ENCODE results near the gene C3orf22. TPM values are rescaled to one million over a fixed set of nuclear protein-coding genes. Genes with fewer than 3 reads are reported as not detected.

The C3orf22 gene
- total RNA-seq, 3 donors from 2014 or later (not counting 1 experiment from before 2014, with no cell fraction given): not detected

DNA sequence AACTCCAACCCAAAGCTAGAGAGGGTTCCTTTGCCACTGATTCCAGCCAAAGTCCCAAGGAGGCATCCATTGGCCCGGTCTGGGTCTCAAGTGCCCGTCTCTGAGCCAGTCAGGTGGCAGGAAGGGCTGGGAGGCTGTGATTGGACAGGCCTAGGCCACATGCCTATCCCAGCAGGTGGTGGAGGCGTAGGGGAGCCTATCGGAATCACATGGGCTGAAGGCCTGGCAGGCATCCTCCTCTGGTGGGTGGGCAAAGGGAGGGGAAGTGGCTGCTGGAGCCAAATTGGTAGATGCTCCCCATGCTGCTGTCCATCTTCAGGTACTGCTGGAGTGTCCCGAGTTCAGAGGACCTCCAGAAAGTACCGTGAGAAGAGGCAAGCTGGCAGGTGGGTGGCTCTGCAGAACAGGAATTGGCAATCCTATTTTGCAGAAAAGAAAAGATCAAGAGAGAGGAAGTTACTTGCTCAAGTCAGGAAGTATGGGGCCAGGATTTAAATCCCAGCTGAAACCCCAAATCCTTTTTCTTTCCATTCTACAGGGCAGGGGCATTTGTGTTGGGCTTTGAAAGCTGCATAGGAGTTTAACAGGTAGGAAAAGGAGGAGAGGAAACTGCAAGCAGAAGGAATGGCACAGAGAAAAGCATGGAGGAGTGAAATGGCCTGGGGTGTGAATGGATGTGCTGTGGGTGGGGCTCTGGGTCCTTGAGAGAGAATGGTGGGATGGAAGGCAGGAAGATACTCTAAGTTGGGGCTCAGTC, 31.1 kb downstream of the C3orf22 start:
- Histone ChIP-seq H3K4me1 (ENCODE audit: control insufficient read depth, insufficient read depth, low read length) (peaks cover 32% of the 10 kb centered on the region), H3K4me3 (ENCODE audit: low read length) (no peak overlapping the region), H3K27me3 (ENCODE audit: control insufficient read depth, insufficient read depth, low read length) (peaks cover under 1% of the 10 kb centered on the region), H3K27ac (ENCODE audit: low read length) (no peak overlapping the region), H3K9me3 (ENCODE audit: control insufficient read depth, insufficient read depth, low read length) (no peaks in the 10 kb centered on the region), H3K36me3 (ENCODE audit: control insufficient read depth, insufficient read depth, low read length) (no peaks in the 10 kb centered on the region)
- intact Hi-C loops (cut with micrococcal nuclease): loop anchor here (10.0 kb wide), 1 partner anchor 927 kb away; no protein-coding TSS in a partner anchor
- Mint-ChIP-seq H3K36me3 (no peaks in the 10 kb centered on the region), H3K4me3 (no peak overlapping the region), H3K9me3 (no peaks in the 10 kb centered on the region), H3K27me3 (ENCODE audit: low read depth in 2 of 2) (peaks cover 0 to 11% of the 10 kb centered on the region in 2 donors), H3K4me1 (peaks cover 0 to 10% of the 10 kb centered on the region in 2 donors), H3K27ac (no peak overlapping the region)
- WGBS (ENCODE audit: insufficient coverage): 68% methylated on average over 6 of the region's 6 CpGs
- no peak for DNase-seq
- ATAC-seq: no peak
- TF ChIP-seq, protein P1, sequence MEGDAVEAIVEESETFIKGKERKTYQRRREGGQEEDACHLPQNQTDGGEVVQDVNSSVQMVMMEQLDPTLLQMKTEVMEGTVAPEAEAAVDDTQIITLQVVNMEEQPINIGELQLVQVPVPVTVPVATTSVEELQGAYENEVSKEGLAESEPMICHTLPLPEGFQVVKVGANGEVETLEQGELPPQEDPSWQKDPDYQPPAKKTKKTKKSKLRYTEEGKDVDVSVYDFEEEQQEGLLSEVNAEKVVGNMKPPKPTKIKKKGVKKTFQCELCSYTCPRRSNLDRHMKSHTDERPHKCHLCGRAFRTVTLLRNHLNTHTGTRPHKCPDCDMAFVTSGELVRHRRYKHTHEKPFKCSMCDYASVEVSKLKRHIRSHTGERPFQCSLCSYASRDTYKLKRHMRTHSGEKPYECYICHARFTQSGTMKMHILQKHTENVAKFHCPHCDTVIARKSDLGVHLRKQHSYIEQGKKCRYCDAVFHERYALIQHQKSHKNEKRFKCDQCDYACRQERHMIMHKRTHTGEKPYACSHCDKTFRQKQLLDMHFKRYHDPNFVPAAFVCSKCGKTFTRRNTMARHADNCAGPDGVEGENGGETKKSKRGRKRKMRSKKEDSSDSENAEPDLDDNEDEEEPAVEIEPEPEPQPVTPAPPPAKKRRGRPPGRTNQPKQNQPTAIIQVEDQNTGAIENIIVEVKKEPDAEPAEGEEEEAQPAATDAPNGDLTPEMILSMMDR (IDR thresholded peaks at IDR 0.05): no peak

DNA sequence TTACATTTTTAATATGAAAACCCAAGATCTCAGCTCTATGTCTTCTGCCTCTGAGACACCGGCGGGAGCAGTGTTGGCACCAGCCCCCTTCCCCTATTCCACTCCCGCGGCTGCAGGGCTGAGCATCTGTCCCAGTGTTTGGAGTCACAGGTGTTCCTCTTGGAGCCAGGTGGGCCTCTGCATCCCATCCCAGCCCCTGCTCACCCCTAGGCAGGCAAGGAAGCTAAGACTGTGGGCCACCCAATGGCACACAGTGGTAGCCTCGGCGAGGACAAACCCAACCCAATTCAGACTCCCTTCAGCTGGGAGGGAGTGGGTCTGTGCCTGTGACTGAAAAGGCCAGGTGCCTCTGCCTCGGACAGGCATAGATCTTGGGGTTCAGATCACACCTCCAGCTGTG, 31.7 kb downstream of the C3orf22 start:
- Histone ChIP-seq H3K4me1 (ENCODE audit: control insufficient read depth, insufficient read depth, low read length) (peaks cover 32% of the 10 kb centered on the region), H3K4me3 (ENCODE audit: low read length) (no peak overlapping the region), H3K27ac (ENCODE audit: low read length) (no peak overlapping the region), H3K36me3 (ENCODE audit: control insufficient read depth, insufficient read depth, low read length) (no peaks in the 10 kb centered on the region), H3K27me3 (ENCODE audit: control insufficient read depth, insufficient read depth, low read length) (peaks cover 3% of the 10 kb centered on the region), H3K9me3 (ENCODE audit: control insufficient read depth, insufficient read depth, low read length) (no peaks in the 10 kb centered on the region)
- 69% methylated on average over 7 of the region's 7 CpGs for WGBS (ENCODE audit: insufficient coverage)
- intact Hi-C loops (cut with micrococcal nuclease): loop anchor here (10.0 kb wide), 1 partner anchor 928 kb away; no protein-coding TSS in a partner anchor
- peaks cover 0 to 11% of the 10 kb centered on the region in 2 donors for H3K27me3 Mint-ChIP-seq (ENCODE audit: low read depth in 2 of 2)
- no peak for DNase-seq
- H3K4me3 Mint-ChIP-seq: no peak overlapping the region
- TF ChIP-seq, protein P1 (IDR thresholded peaks at IDR 0.05): no peak
- H3K27ac Mint-ChIP-seq: no peak overlapping the region
- no peak for ATAC-seq
- no peaks in the 10 kb centered on the region for H3K9me3 Mint-ChIP-seq
- peaks cover 0 to 10% of the 10 kb centered on the region in 2 donors for H3K4me1 Mint-ChIP-seq
- no peaks in the 10 kb centered on the region for H3K36me3 Mint-ChIP-seq

DNA sequence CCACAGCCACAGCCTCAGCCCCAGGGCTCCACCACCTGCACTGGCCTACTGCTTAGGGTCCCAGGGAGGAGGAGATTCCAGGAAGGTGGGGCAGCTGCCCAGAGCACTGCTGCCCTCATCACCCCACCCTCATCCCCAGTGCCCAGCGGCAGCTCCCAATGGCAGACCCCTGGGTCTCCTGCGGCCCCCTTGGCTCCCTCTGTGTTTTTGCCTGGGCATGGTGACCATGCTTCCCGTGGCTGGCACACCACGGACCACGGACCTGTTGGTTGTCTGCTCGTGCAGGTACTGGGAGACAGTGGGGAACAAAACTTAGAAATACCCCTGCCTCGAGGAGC, 32.1 kb downstream of the C3orf22 start:
- Mint-ChIP-seq H3K36me3 (no peaks in the 10 kb centered on the region), H3K27ac (no peak overlapping the region), H3K9me3 (no peaks in the 10 kb centered on the region), H3K27me3 (ENCODE audit: low read depth in 2 of 2) (peaks cover 0 to 11% of the 10 kb centered on the region in 2 donors), H3K4me1 (peaks cover 0 to 10% of the 10 kb centered on the region in 2 donors), H3K4me3 (no peak overlapping the region)
- intact Hi-C loops (cut with micrococcal nuclease): loop anchor here (10.0 kb wide), 1 partner anchor 928 kb away; no protein-coding TSS in a partner anchor
- Histone ChIP-seq H3K27ac (ENCODE audit: low read length) (no peak overlapping the region), H3K4me3 (ENCODE audit: low read length) (no peak overlapping the region), H3K27me3 (ENCODE audit: control insufficient read depth, insufficient read depth, low read length) (peaks cover 3% of the 10 kb centered on the region), H3K36me3 (ENCODE audit: control insufficient read depth, insufficient read depth, low read length) (no peaks in the 10 kb centered on the region), H3K4me1 (ENCODE audit: control insufficient read depth, insufficient read depth, low read length) (peaks cover 32% of the 10 kb centered on the region), H3K9me3 (ENCODE audit: control insufficient read depth, insufficient read depth, low read length) (no peaks in the 10 kb centered on the region)
- ATAC-seq (no peak), DNase-seq (no peak)
- 80% methylated on average over 7 of the region's 7 CpGs for WGBS (ENCODE audit: insufficient coverage)
- TF ChIP-seq, protein P1 (IDR thresholded peaks at IDR 0.05): no peak
